Activated CD4-positive, CD25-positive, alpha-beta regulatory T cell treated with anti-CD3 and anti-CD28 coated beads, Interleukin-2, amount 50 U/mL, for 16 hours (primary cell): Measurements from ENCODE around the gene KAT6B.

Experiments
- DNase-seq: peaks from one replicate; pipeline ENCODE4 v3.0.0-alpha.2; 2020; ENCODE audit warnings: low read depth, low spot score

The KAT6B gene

GRCh38 chr10:74983383-74983782 lies 157.0 kb downstream of the KAT6B start:
- no peak for DNase-seq

- DNase-seq = no peak
Observed at GRCh38 chr10:74987339-74988053, 161.1 kb downstream of the KAT6B start.

- DNase-seq = no peak
Observed at GRCh38 chr10:74988054-74988775, 161.8 kb downstream of the KAT6B start.

- DNase-seq = no peak
Observed at GRCh38 chr10:74988832-74989561, 162.6 kb downstream of the KAT6B start.

- no peak for DNase-seq
Observed at GRCh38 chr10:74991435-74991834, 165.0 kb downstream of the KAT6B start.

- no peak for DNase-seq
Observed at GRCh38 chr10:74992068-74992467, 165.7 kb downstream of the KAT6B start.

- DNase-seq = no peak
Observed at GRCh38 chr10:74993649-74994048, 167.2 kb downstream of the KAT6B start.

- no peak for DNase-seq
Observed at GRCh38 chr10:74994854-74995253, 168.5 kb downstream of the KAT6B start.

GRCh38 chr10:74995806-74996205 lies 169.4 kb downstream of the KAT6B start:
- no peak for DNase-seq

- no peak for DNase-seq
Observed at GRCh38 chr10:74997163-74997562, 170.8 kb downstream of the KAT6B start.

GRCh38 chr10:75000748-75001321 lies 174.4 kb downstream of the KAT6B start:
- DNase-seq = no peak

GRCh38 chr10:75001715-75002350 lies 175.4 kb downstream of the KAT6B start:
- DNase-seq = no peak

GRCh38 chr10:75002351-75002725 lies 175.9 kb downstream of the KAT6B start:
- no peak for DNase-seq

- no peak for DNase-seq
Observed at GRCh38 chr10:75002967-75003594, 176.7 kb downstream of the KAT6B start.

- DNase-seq = no peak
Observed at GRCh38 chr10:75003891-75004290, 177.5 kb downstream of the KAT6B start.

- no peak for DNase-seq
Observed at GRCh38 chr10:75007646-75008045, 181.2 kb downstream of the KAT6B start.

- DNase-seq = no peak
Observed at GRCh38 chr10:75008952-75009351, 182.6 kb downstream of the KAT6B start.

- DNase-seq = no peak
Observed at GRCh38 chr10:75009426-75009825, 183.0 kb downstream of the KAT6B start.

- no peak for DNase-seq
Observed at GRCh38 chr10:75010373-75010772, 184.0 kb downstream of the KAT6B start.

- no peak for DNase-seq
Observed at GRCh38 chr10:75011221-75011620, 184.8 kb downstream of the KAT6B start.

- no peak for DNase-seq
Observed at GRCh38 chr10:75012471-75012870, 186.1 kb downstream of the KAT6B start.
